Neural progenitor cell (in vitro differentiated cells): Measurements from ENCODE around the gene CAMKK2.

Experiments used
- EZH2 ChIP-seq: fragments of 200-600 bp; sonication (generic); IDR thresholded peaks from 2 replicates; pipeline ENCODE4 v1.6.1; 2017; ENCODE audit warnings: antibody characterized with exemption, mild to moderate bottlenecking, moderate library complexity
- TF ChIP-seq, protein P1 (sequence below): fragments of 200-600 bp; sonication (generic); IDR thresholded peaks from 2 replicates; pipeline ENCODE4 v1.5.1; 2017; ENCODE audit warnings: antibody characterized with exemption, mild to moderate bottlenecking

DNA sequence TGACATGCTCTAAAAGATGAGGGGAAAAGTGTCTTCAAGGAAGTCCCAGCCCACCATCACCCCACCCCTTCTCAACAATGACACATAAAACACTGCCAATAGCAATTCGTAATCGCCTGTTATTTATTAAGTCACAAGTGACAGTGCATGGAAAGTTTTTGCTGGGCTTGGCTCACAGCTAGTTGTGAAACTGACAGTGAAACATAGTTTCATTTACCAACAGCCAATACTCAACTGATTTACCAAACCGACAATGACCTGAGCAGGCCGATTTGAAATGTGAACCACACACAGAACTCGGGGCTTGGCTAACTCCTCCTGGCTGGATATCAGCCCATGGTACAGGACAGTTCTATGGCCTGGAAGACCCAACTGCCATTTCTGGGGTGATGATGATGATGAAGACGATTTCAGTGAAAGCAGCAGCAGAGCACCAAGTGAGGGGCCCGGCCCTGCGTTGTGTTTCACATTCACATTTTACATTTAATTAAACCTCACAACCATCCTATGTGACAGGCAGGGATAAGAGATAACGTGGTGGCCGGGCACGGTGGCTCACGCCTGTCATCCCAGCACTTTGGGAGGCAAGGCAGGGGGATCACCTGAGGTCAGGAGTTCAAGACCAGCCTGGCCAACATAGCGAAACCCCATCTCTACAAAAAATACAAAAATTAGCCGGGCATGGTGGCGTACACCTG, 42.7 kb downstream of the CAMKK2 start:
- TF ChIP-seq, protein P1, sequence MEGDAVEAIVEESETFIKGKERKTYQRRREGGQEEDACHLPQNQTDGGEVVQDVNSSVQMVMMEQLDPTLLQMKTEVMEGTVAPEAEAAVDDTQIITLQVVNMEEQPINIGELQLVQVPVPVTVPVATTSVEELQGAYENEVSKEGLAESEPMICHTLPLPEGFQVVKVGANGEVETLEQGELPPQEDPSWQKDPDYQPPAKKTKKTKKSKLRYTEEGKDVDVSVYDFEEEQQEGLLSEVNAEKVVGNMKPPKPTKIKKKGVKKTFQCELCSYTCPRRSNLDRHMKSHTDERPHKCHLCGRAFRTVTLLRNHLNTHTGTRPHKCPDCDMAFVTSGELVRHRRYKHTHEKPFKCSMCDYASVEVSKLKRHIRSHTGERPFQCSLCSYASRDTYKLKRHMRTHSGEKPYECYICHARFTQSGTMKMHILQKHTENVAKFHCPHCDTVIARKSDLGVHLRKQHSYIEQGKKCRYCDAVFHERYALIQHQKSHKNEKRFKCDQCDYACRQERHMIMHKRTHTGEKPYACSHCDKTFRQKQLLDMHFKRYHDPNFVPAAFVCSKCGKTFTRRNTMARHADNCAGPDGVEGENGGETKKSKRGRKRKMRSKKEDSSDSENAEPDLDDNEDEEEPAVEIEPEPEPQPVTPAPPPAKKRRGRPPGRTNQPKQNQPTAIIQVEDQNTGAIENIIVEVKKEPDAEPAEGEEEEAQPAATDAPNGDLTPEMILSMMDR = no peak
- no peak for TF ChIP-seq EZH2
